ENCODE measurements around the gene QRICH1. TPM values are rescaled to one million over a fixed set of nuclear protein-coding genes. Genes with fewer than 3 reads are reported as not detected.
A peak's percentile ranks its signal among the peaks of the same experiment; 100 is the strongest.

Gene QRICH1
- total and polyA plus RNA-seq, 2 of the 13 experiments (the other 11 are each of a cell fraction or from before 2014, with no cell fraction given): 52.6 to 102 TPM

GRCh38 chr3:49133226-49133951 is 39.5 kb upstream of the QRICH1 start (continued):
- no peak for TF ChIP-seq ZSCAN31 (CRISPR knock-in tag; IDR thresholded peaks at IDR 0.05; ENCODE audit: low read depth)
- TF ChIP-seq FOXM1 (CRISPR knock-in tag; IDR thresholded peaks at IDR 0.05): no peak
- peak; percentile 20; the same call in 1 of the 2 replicates for TF ChIP-seq HOXA3 (CRISPR knock-in tag; IDR thresholded peaks at IDR 0.05)
- no peak for TF ChIP-seq JUNB (CRISPR knock-in tag; IDR thresholded peaks at IDR 0.05; ENCODE audit: borderline replicate concordance)
- TF ChIP-seq PBX3 (CRISPR knock-in tag; IDR thresholded peaks at IDR 0.05; ENCODE audit: borderline replicate concordance): no peak
- no peak for TF ChIP-seq TP53 (CRISPR knock-in tag; conservative IDR thresholded peaks at IDR 0.05)
- no peak for TF ChIP-seq SKI (IDR thresholded peaks at IDR 0.05; ENCODE audit: partially characterized antibody)
- TF ChIP-seq ATF1 (CRISPR knock-in tag; IDR thresholded peaks at IDR 0.05): no peak
- 0 out of 2 replicates have a peak, but pooled peaks have one; percentile 24 for TF ChIP-seq ZBTB7B (CRISPR knock-in tag; IDR thresholded peaks at IDR 0.05)
- TF ChIP-seq CBX2 (IDR thresholded peaks at IDR 0.05; ENCODE audit: low read depth, low read length): no peak
- TF ChIP-seq CBX2 (CRISPR knock-in tag; IDR thresholded peaks at IDR 0.05; ENCODE audit: low read depth): no peak
- no peak for TF ChIP-seq ZBTB39 (CRISPR knock-in tag; IDR thresholded peaks at IDR 0.05)
- TF ChIP-seq PREB (CRISPR knock-in tag; IDR thresholded peaks at IDR 0.05): no peak
- no peak for TF ChIP-seq NRL (CRISPR knock-in tag; IDR thresholded peaks at IDR 0.05; ENCODE audit: borderline replicate concordance)
- TF ChIP-seq ZNF850 (CRISPR knock-in tag; conservative IDR thresholded peaks at IDR 0.05): no peak
- no peak for TF ChIP-seq ZMAT3 (CRISPR knock-in tag; conservative IDR thresholded peaks at IDR 0.05)
- TF ChIP-seq RBM22 (optimal IDR thresholded peaks at IDR 0.05; ENCODE audit: low read length): no peak
- TF ChIP-seq THAP8 (CRISPR knock-in tag; IDR thresholded peaks at IDR 0.05; ENCODE audit: borderline replicate concordance): no peak
- no peak for TF ChIP-seq KLF13 (CRISPR knock-in tag; IDR thresholded peaks at IDR 0.05)
- no peak for TF ChIP-seq ZNF704 (CRISPR knock-in tag; IDR thresholded peaks at IDR 0.05; ENCODE audit: borderline replicate concordance)
- TF ChIP-seq MXD1 (CRISPR knock-in tag; IDR thresholded peaks at IDR 0.05): no peak

All from HepG2 (cell line).